SH-SY5Y (cell line): ENCODE measurements around the gene ACBD7.

Source experiments
- GATA2 ChIP-seq: IDR thresholded peaks from 2 replicates; pipeline ENCODE4 v1.6.1; 2011; ENCODE audit warnings: mild to moderate bottlenecking, low read depth, low read length
- GATA3 ChIP-seq: IDR thresholded peaks from 2 replicates; pipeline ENCODE4 v1.6.1; 2011; ENCODE audit warnings: low read depth, mild to moderate bottlenecking, low read length, moderate library complexity

Gene ACBD7

GRCh38 chr10:15067154-15067553 is 21.4 kb downstream of the ACBD7 start:
- TF ChIP-seq GATA2 (no peak), GATA3 (no peak)

GRCh38 chr10:15060638-15061037 is 27.9 kb downstream of the ACBD7 start:
- no peak for TF ChIP-seq GATA2
- no peak for TF ChIP-seq GATA3

GRCh38 chr10:15059914-15060313 is 28.7 kb downstream of the ACBD7 start:
- no peak for TF ChIP-seq GATA2
- TF ChIP-seq GATA3: no peak

- TF ChIP-seq GATA3 (no peak), GATA2 (no peak)
Measured at GRCh38 chr10:15058689-15059088, 29.9 kb downstream of the ACBD7 start.

GRCh38 chr10:15053061-15053460 is 35.5 kb downstream of the ACBD7 start:
- TF ChIP-seq GATA2 (no peak), GATA3 (no peak)

GRCh38 chr10:15052121-15052520 is 36.5 kb downstream of the ACBD7 start:
- no peak for TF ChIP-seq GATA3

- TF ChIP-seq GATA2 (no peak), GATA3 (no peak)
Measured at GRCh38 chr10:15049533-15049932, 39.0 kb downstream of the ACBD7 start.

GRCh38 chr10:15046626-15047025 is 42.0 kb downstream of the ACBD7 start:
- TF ChIP-seq GATA2 (no peak), GATA3 (no peak)

GRCh38 chr10:15045380-15045779 is 43.2 kb downstream of the ACBD7 start:
- TF ChIP-seq GATA3 (no peak), GATA2 (no peak)

- TF ChIP-seq GATA2 (no peak), GATA3 (no peak)
Measured at GRCh38 chr10:15043674-15044073, 44.9 kb downstream of the ACBD7 start, which contains the start of gene OLAH. Gene OLAH, plus strand, starts transcription at chr10:15043943. Its CDS starts 3,346 bp downstream, at chr10:15047289.

- TF ChIP-seq GATA2 (no peak), GATA3 (no peak)
Measured at GRCh38 chr10:15038416-15038815, 50.2 kb downstream of the ACBD7 start.

GRCh38 chr10:15037691-15038090 is 50.9 kb downstream of the ACBD7 start:
- no peak for TF ChIP-seq GATA3
- TF ChIP-seq GATA2: no peak

- TF ChIP-seq GATA3 (no peak), GATA2 (no peak)
Measured at GRCh38 chr10:15035385-15036301, 52.9 kb downstream of the ACBD7 start.

- TF ChIP-seq GATA2 (no peak), GATA3 (no peak)
Measured at GRCh38 chr10:15027741-15028140, 60.8 kb downstream of the ACBD7 start.
